Skeletal muscle satellite cell (primary cell): ENCODE results near the gene PKD1L1.

ENCODE experiments used
- H3K27me3 ChIP-seq: 2 replicates; pipeline ENCODE4 v1.7.0; 2013; ENCODE audit warnings: low read length; ENCODE audit not compliant: control insufficient read depth, insufficient read depth
- H3K36me3 ChIP-seq: 2 replicates; pipeline ENCODE4 v1.7.0; 2013; ENCODE audit warnings: mild to moderate bottlenecking, control low read depth, low read length; ENCODE audit not compliant: insufficient read depth
- H3K4me1 ChIP-seq: 2 replicates; pipeline ENCODE4 v1.7.0; 2013; ENCODE audit warnings: low read length; ENCODE audit not compliant: control insufficient read depth, insufficient read depth
- H3K4me2 ChIP-seq: 2 replicates; pipeline ENCODE4 v1.7.0; 2013; ENCODE audit warnings: mild to moderate bottlenecking, low read length
- H3K4me3 ChIP-seq: 2 replicates; pipeline ENCODE4 v1.7.0; 2013; ENCODE audit warnings: low read length
- H3K9ac ChIP-seq: 2 replicates; pipeline ENCODE4 v1.7.0; 2013; ENCODE audit warnings: mild to moderate bottlenecking, low read depth, low read length, moderate library complexity
- H3K9me3 ChIP-seq: replicated peaks from 2 replicates; pipeline ENCODE4 v1.7.0; 2013; ENCODE audit warnings: mild to moderate bottlenecking, control low read depth, low read length

The PKD1L1 gene

GRCh38 chr7:47818796-47819606 lies 129.3 kb downstream of the PKD1L1 start:
- Histone ChIP-seq H3K27me3 (no peaks in the 10 kb centered on the region), H3K4me2 (peak overlapping the region; percentile 19), H3K4me3 (no peak overlapping the region), H3K9me3 (no peaks in the 10 kb centered on the region), H3K9ac (peak overlapping the region; percentile 59), H3K36me3 (no peaks in the 10 kb centered on the region), H3K4me1 (peaks cover 15% of the 10 kb centered on the region)

GRCh38 chr7:47817917-47818316 lies 130.3 kb downstream of the PKD1L1 start:
- no peak overlapping the region for H3K9ac ChIP-seq
- no peak overlapping the region for H3K4me2 ChIP-seq
- H3K36me3 ChIP-seq: no peaks in the 10 kb centered on the region
- H3K4me1 ChIP-seq: peaks cover 15% of the 10 kb centered on the region
- no peaks in the 10 kb centered on the region for H3K9me3 ChIP-seq
- no peak overlapping the region for H3K4me3 ChIP-seq
- no peaks in the 10 kb centered on the region for H3K27me3 ChIP-seq

GRCh38 chr7:47816647-47817046 lies 131.6 kb downstream of the PKD1L1 start:
- no peaks in the 10 kb centered on the region for H3K36me3 ChIP-seq
- H3K9me3 ChIP-seq: no peaks in the 10 kb centered on the region
- H3K27me3 ChIP-seq: no peaks in the 10 kb centered on the region
- no peak overlapping the region for H3K4me2 ChIP-seq
- H3K9ac ChIP-seq: no peak overlapping the region
- no peak overlapping the region for H3K4me3 ChIP-seq
- H3K4me1 ChIP-seq: peaks cover 15% of the 10 kb centered on the region

GRCh38 chr7:47815867-47816266 lies 132.4 kb downstream of the PKD1L1 start:
- Histone ChIP-seq H3K9ac (no peak overlapping the region), H3K4me3 (no peak overlapping the region), H3K4me1 (peaks cover 15% of the 10 kb centered on the region), H3K27me3 (no peaks in the 10 kb centered on the region), H3K4me2 (no peak overlapping the region), H3K36me3 (no peaks in the 10 kb centered on the region), H3K9me3 (no peaks in the 10 kb centered on the region)

DNA sequence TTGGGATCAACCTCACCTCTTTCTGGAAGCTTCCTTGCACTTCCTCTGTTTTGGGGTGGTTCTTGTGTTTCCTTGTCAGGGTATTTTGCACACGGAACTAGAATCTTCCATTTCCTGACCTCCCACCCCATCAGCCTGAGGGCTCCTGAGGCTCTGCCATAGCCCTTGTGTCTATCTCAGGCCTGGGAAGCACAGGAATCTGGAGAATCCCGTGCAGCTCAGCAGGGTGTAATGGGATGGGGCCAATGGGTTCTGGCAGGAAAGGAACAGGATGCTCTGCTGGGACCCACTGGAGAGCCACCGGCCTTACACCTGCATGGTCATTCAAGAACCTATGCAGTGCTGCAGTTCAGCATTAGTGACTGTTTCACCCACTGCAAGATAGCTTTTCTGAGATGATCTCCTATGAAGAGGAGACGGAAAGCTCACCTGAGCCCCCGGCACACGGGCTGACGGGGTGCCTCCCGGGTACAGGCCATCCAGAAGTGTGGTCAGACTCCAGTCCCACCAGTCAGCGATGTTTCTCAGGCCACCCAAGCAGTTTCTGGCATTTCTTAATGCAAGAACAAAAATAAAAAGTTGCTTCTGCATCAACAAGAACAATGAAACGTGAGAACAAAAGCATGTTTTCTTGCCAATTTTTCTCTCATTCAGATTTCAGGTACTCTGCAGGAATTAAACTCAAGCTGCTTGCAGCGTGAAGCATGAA lies 133.2 kb downstream of the PKD1L1 start:
- Histone ChIP-seq H3K36me3 (no peaks in the 10 kb centered on the region), H3K4me3 (no peak overlapping the region), H3K4me1 (peaks cover 15% of the 10 kb centered on the region), H3K9ac (no peak overlapping the region), H3K4me2 (no peak overlapping the region), H3K9me3 (no peaks in the 10 kb centered on the region), H3K27me3 (no peaks in the 10 kb centered on the region)

GRCh38 chr7:47813620-47814260 lies 134.5 kb downstream of the PKD1L1 start:
- no peak overlapping the region for H3K9ac ChIP-seq
- H3K4me1 ChIP-seq: peaks cover 10% of the 10 kb centered on the region
- no peaks in the 10 kb centered on the region for H3K9me3 ChIP-seq
- no peaks in the 10 kb centered on the region for H3K36me3 ChIP-seq
- H3K4me2 ChIP-seq: no peak overlapping the region
- no peak overlapping the region for H3K4me3 ChIP-seq
- no peaks in the 10 kb centered on the region for H3K27me3 ChIP-seq

DNA sequence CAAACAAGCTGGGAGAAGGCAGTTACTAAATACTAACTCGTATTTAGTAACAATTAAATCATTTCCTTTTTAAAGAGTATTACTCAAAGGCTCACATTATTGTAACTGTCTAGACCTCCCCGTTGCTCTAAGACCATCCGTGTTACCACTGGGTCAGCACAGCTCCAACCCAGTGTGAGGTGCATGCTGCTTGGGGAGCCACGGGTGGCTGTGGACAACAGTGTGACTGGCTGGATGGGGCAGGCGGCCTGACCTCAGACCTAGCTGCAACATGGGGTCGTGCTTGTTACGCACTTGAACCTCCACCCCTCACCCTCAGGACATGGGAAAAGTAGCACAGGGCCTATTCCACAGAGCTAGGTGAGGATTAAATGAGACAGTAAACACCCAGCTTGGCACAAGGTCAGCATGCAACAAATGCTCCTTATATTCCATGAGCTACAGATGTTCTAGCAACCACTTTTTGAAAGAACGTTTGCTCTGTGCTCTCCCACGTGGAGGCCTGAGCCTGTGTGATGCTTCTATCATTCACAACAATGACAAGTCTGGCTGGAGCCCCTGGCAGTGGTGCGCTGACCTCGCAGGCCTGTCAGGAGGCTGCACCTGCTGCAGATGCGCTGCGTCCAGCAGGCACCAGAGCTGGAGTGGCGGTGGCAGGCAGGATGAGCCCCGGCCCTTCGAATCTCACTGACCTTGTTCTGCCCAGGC lies 135.7 kb downstream of the PKD1L1 start:
- Histone ChIP-seq H3K9ac (no peak overlapping the region), H3K9me3 (no peaks in the 10 kb centered on the region), H3K4me3 (no peak overlapping the region), H3K36me3 (no peaks in the 10 kb centered on the region), H3K27me3 (no peaks in the 10 kb centered on the region), H3K4me2 (no peak overlapping the region), H3K4me1 (peaks cover 9% of the 10 kb centered on the region)

DNA sequence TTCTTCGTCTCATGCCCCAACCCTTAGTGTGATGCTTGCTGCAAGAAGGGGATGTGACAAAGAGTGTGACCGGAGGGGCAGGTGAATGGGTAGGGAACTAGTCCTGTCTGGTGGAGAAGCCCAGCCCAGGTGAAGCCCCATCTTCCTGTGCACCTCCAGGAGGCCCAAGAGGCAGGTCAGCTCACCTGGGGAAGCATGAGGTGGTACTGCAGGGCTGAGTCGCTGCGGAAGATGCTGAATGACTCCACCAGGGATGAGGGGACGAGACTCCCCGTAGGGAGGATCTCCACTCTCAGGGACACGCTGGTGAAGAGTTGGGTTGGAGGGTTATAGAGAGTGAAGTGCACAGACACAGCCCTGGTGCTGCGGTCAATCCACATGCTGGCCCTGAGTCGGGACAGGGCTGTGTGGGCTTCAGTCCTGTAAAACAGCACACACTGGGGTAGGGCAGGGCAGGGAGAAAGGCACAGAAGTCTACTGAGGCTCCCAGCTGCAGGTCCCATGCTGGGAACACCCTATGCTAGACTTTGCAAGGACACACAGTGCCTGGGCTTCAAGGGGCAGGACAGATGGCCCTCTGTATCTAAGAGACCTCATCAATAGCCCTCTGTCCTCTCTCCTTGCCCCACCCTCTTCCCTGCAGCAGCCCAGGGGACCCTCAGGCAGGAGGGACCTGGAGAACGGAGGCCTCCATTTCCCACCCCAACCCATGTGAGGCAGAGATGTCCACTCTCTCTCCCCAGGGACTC lies 136.5 kb downstream of the PKD1L1 start:
- Histone ChIP-seq H3K36me3 (no peaks in the 10 kb centered on the region), H3K4me2 (no peak overlapping the region), H3K27me3 (no peaks in the 10 kb centered on the region), H3K4me1 (peaks cover 11% of the 10 kb centered on the region), H3K9me3 (no peaks in the 10 kb centered on the region), H3K9ac (no peak overlapping the region), H3K4me3 (no peak overlapping the region)

DNA sequence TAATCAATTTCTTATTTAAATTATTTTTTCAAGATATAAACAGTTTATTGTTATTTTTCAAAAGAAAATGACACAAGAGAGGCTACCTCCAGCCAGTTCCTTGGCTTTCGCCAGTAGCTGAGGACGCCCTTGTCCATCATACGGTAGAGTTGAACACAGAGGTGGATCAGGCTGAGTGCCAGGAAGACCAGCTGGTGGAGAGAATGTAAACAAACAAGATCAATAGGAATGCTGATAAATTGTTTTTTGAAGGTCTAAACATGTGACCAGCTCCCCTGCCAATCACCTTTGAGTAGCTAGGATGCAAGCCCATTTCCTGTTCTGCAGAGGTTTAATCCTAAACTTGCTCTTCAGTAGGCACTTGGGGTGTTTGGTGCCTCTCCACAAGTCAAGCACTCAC lies 138.9 kb downstream of the PKD1L1 start:
- Histone ChIP-seq H3K4me3 (no peak overlapping the region), H3K9me3 (no peaks in the 10 kb centered on the region), H3K4me2 (no peak overlapping the region), H3K36me3 (no peaks in the 10 kb centered on the region), H3K4me1 (peaks cover 11% of the 10 kb centered on the region), H3K27me3 (no peaks in the 10 kb centered on the region), H3K9ac (no peak overlapping the region)

- Histone ChIP-seq H3K9ac (no peak overlapping the region), H3K27me3 (no peaks in the 10 kb centered on the region), H3K9me3 (no peaks in the 10 kb centered on the region), H3K4me2 (no peak overlapping the region), H3K4me1 (peaks cover 16% of the 10 kb centered on the region), H3K4me3 (no peak overlapping the region), H3K36me3 (no peaks in the 10 kb centered on the region)
Measured at GRCh38 chr7:47808321-47808720, 139.9 kb downstream of the PKD1L1 start.

DNA sequence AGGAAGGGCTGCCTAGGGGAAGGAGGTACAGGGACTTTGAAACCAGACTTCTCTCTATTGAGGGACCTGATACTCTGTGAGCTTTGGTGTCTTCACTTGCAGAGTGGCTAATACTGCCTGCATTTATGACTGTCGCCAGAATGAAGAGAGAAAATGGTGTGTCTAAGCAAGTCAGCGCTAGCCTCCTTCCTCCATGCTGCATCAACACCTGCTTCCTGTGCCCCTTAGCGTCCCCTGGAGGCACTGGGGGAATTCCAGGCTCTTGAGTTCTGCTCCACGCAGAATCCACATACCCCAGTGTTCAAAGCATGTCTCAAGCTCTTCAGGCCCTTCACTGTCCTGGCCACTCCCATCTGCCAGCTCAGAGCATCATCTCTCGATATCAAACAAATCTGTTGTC lies 140.5 kb downstream of the PKD1L1 start:
- no peak overlapping the region for H3K9ac ChIP-seq
- H3K27me3 ChIP-seq: no peaks in the 10 kb centered on the region
- H3K4me3 ChIP-seq: no peak overlapping the region
- no peaks in the 10 kb centered on the region for H3K9me3 ChIP-seq
- no peak overlapping the region for H3K4me2 ChIP-seq
- peaks cover 16% of the 10 kb centered on the region for H3K4me1 ChIP-seq
- no peaks in the 10 kb centered on the region for H3K36me3 ChIP-seq
